Fibroblast of the aortic adventitia (primary cell): ENCODE results near the gene BCAS3. TPM values are rescaled to one million over a fixed set of nuclear protein-coding genes. Genes with fewer than 3 reads are reported as not detected.

ENCODE experiments used
- DNase-seq: peaks from one replicate; pipeline ENCODE4 v3.0.0-alpha.2; 2010; ENCODE audit warnings: low read depth
- H3K4me3 ChIP-seq: 2 replicates; pipeline ENCODE4 v1.5.1; 2011; ENCODE audit warnings: low read depth, mild to moderate bottlenecking, control low read depth, low read length, moderate library complexity
- total RNA-seq: library from RNA; depleted of rRNA; stranded (reverse); fragments of >200 nt; gene quantifications from 2 replicates; pipeline ENCODE4 v1.2.3, GENCODE V29; 2012; ENCODE audit warnings: low replicate concordance
- TF ChIP-seq, protein P1 (sequence below): IDR thresholded peaks from 2 replicates; pipeline ENCODE4 v1.5.1; 2011; ENCODE audit warnings: mild to moderate bottlenecking, low read length, control low read depth, inconsistent platforms; ENCODE audit not compliant: insufficient read depth

The BCAS3 gene
- total RNA-seq, 1 donor = 29.6 TPM

DNA sequence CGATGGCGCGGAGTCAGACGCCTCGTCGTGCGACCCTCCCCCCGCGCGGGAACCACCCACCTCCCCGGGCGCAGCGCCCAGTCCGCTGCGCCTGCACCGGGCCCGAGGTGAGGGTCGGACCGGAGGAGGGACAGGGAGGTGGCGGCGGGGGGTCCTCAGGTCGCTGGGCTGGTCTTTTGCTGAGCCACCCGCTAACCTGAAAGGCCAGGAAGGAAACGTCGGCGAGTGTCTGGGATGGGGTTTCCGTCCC lies 726.9 kb downstream of the BCAS3 start:
- TF ChIP-seq, protein P1, sequence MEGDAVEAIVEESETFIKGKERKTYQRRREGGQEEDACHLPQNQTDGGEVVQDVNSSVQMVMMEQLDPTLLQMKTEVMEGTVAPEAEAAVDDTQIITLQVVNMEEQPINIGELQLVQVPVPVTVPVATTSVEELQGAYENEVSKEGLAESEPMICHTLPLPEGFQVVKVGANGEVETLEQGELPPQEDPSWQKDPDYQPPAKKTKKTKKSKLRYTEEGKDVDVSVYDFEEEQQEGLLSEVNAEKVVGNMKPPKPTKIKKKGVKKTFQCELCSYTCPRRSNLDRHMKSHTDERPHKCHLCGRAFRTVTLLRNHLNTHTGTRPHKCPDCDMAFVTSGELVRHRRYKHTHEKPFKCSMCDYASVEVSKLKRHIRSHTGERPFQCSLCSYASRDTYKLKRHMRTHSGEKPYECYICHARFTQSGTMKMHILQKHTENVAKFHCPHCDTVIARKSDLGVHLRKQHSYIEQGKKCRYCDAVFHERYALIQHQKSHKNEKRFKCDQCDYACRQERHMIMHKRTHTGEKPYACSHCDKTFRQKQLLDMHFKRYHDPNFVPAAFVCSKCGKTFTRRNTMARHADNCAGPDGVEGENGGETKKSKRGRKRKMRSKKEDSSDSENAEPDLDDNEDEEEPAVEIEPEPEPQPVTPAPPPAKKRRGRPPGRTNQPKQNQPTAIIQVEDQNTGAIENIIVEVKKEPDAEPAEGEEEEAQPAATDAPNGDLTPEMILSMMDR = no peak
- DNase-seq = no peak
- H3K4me3 ChIP-seq = no peak overlapping the region

DNA sequence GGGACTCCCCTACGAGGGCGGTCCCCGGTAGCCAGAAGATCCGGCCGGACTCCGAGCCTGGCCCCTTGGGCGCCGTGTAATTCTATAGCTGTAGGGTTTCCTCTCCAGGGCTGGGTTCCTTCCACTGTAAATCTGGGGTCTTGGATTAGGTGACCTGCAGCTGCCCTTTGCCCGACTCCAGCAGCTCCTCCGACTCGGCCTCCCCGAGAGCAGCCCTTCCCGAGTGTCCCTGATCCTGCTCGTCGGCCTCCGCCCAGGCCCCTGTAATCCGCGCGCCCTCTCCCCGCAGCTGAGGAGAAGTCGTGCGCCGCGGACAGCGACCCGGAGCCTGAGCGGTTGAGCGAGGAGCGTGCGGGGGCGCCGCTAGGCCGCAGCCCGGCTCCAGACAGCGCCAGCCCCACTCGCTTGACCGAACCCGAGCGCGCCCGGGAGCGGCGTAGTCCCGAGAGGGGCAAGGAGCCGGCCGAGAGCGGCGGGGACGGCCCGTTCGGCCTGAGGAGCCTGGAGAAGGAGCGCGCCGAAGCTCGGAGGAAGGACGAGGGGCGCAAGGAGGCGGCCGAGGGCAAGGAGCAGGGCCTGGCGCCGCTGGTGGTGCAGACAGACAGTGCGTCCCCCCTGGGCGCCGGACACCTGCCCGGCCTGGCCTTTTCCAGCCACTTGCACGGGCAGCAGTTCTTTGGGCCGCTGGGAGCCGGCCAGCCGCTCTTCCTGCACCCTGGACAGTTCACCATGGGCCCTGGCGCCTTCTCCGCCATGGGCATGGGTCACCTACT lies 727.4 kb downstream of the BCAS3 start:
- DNase-seq = no peak
- peak overlapping the region; percentile 10 for H3K4me3 ChIP-seq
- TF ChIP-seq, protein P1 = no peak

DNA sequence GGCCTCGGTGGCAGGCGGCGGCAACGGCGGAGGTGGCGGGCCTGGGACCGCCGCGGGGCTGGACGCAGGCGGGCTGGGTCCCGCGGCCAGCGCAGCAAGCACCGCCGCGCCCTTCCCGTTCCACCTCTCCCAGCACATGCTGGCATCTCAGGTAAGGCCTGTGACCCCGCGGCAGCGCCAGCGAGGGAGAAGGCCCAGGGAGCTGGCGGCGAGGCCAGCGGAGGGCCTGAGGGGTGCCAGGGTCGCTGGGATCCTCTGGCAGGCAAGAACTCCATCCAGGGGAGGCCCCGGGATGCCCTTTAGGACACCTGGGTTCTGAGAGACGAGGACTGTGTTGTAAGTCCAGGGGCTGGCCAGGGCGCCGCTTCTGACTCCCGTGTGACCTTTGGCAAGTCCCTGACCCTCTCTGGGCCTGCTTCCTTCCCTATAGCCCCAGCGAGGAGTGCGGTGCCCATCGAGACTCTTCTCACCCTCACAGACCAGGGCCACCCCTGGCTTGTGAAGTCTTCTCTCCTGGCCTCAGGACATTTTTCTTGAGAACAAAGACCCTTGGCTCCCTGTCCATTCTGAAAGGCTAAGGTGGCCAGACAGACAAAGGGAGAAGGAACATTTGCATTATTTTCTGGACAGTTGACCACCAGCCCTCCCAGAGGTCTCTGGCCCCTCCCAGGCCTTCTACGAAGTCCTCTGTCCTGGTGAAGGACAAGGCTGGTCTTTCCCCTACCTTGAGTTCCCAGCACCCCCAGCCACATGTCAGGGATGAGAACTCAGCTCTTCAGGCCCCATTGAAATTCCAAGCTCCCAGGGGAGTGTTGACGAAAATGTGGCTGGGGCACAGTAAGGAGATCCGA lies 728.3 kb downstream of the BCAS3 start:
- TF ChIP-seq, protein P1 = no peak
- DNase-seq = no peak
- no peak overlapping the region for H3K4me3 ChIP-seq

DNA sequence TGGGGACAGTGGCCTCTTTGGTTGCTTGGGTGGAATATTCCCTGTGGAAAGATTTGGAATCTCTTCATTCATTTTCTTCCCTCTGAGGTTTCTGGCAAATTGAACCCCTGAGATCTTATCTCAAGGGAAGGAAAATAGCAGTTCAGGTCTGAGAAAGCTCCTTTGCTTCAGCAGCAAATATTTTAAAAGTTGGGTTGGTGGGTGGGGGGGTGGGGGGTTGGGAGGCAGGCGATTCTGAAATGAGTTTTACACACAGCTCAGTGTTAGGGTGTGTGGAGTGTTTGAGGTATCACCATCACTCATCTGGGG lies 728.8 kb downstream of the BCAS3 start:
- TF ChIP-seq, protein P1 = no peak
- H3K4me3 ChIP-seq = no peak overlapping the region
- no peak for DNase-seq

DNA sequence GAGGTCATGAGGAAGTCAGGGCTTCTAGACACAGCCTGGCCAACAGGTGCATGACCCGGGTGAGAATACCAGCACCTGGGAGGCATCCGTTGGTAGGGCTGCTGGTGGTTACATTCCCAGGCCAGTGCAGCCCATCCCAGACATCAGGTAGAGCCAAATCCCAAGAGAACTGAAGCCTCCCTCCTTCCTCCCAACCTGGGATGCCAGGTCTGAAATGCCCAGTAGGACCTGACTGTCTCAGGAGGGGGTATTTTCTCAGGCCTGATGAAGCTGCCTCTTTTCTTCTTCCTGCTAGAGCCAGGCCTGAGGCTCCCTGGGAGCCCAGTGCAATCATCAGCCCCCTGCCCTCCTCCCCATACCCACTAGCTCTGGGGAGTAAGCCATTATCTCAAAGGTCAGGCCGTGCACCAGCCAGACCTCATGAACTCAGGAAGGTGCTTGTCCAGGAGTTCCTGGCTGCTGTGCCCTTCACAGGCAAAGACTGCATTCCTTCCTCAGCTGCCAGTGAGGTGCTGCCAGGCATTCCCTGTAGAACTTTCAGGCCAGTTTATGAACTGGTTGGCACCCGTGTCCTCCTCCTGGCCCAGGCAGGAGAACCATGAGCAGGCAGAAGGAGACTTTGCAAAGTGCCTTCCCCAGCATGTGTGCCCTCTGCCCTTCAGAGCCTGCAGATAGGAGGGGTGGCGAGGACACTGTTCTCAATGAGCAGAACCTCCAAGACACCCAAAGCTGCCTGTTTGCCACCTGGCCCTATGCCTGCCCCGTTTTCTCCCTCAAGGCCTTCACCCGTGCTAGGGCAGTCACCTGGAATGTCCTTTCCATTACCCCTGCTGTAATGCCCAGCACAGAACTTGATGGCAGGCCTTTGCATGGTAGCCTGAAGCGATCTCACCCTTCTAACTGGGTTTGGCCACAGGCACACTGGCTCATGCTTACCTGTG lies 729.6 kb downstream of the BCAS3 start:
- TF ChIP-seq, protein P1 = no peak
- no peak overlapping the region for H3K4me3 ChIP-seq
- no peak for DNase-seq

DNA sequence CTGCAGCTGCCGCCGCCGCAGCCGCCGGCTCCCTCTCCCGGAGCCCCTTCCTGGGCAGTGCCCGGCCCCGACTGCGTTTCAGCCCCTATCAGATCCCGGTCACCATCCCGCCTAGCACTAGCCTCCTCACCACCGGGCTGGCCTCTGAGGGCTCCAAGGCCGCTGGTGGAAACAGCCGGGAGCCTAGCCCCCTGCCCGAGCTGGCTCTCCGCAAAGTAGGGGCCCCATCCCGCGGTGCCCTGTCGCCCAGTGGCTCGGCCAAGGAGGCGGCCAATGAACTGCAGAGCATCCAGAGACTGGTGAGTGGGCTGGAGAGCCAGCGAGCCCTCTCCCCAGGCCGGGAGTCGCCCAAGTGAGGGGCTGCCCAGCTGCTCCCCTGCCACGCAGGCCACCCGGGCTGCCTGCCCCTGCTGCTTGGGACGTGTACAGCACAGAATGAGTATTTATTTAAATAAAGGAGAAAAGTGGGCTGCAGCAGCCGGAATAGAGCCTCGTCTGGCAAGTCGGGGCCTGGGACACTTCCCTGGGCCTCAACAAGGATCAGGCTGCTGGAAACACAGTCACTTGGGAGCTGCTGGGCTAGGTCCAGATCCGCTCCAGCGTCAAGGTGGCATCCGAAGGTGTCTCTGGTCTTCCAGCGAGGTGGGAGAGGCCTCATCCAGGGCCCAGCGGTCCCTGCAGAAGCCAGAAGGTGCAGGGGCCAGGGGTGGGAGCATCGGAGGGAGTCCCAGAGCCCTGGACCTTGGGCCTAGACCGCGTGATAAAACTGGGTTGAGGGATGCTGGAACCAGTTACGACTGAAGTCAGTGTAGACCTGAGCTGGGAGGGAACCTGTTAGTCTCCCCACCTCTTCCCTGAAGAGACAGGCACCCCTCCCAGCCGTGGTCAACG lies 730.7 kb downstream of the BCAS3 start:
- no peak overlapping the region for H3K4me3 ChIP-seq
- no peak for DNase-seq
- TF ChIP-seq, protein P1 = no peak
